ENCODE data around the gene EBNA1BP2.
"Not testable (repeated sequence)": the region's sequence is repeated elsewhere in the genome, so short reads cannot be mapped to it uniquely, and the experiment has no call there.

EBNA1BP2 gene

GRCh38 chr1:43171312-43171875, 696 bp downstream of the EBNA1BP2 start:
- DNase-seq (ENCODE audit: low read depth): no peak

- DNase-seq (ENCODE audit: low read depth): no peak
Observed at GRCh38 chr1:43165765-43166164, 6.3 kb downstream of the EBNA1BP2 start.

GRCh38 chr1:43165162-43165561, 6.9 kb downstream of the EBNA1BP2 start:
- no peak for DNase-seq (ENCODE audit: low read depth)

- no peak for DNase-seq (ENCODE audit: low read depth)
Observed at GRCh38 chr1:43156026-43156425, 16.1 kb downstream of the EBNA1BP2 start.

GRCh38 chr1:43153443-43153842, 18.6 kb downstream of the EBNA1BP2 start:
- no peak for DNase-seq (ENCODE audit: low read depth)

GRCh38 chr1:43152866-43153265, 19.2 kb downstream of the EBNA1BP2 start:
- no peak for DNase-seq (ENCODE audit: low read depth)

- no peak for DNase-seq (ENCODE audit: low read depth)
Observed at GRCh38 chr1:43149889-43150288, 22.2 kb downstream of the EBNA1BP2 start.

- DNase-seq (ENCODE audit: low read depth): peak; percentile 41
Observed at GRCh38 chr1:43147625-43148327, 24.3 kb downstream of the EBNA1BP2 start.

GRCh38 chr1:43144237-43144636, 27.9 kb downstream of the EBNA1BP2 start:
- peak; percentile 8 for DNase-seq (ENCODE audit: low read depth)

- no peak for DNase-seq (ENCODE audit: low read depth)
Observed at GRCh38 chr1:43143441-43143888, 28.6 kb downstream of the EBNA1BP2 start.

- DNase-seq (ENCODE audit: low read depth): no peak
Observed at GRCh38 chr1:43140583-43140982, 31.5 kb downstream of the EBNA1BP2 start.

GRCh38 chr1:43140010-43140409, 32.1 kb downstream of the EBNA1BP2 start:
- DNase-seq (ENCODE audit: low read depth): no peak

- DNase-seq (ENCODE audit: low read depth): not testable (repeated sequence)
Observed at GRCh38 chr1:43139295-43139694, 32.8 kb downstream of the EBNA1BP2 start.

- no peak for DNase-seq (ENCODE audit: low read depth)
Observed at GRCh38 chr1:43137445-43138052, 34.5 kb downstream of the EBNA1BP2 start.

- no peak for DNase-seq (ENCODE audit: low read depth)
Observed at GRCh38 chr1:43135857-43136781, 36.0 kb downstream of the EBNA1BP2 start.

GRCh38 chr1:43134640-43135039, 37.5 kb downstream of the EBNA1BP2 start:
- no peak for DNase-seq (ENCODE audit: low read depth)

- no peak for DNase-seq (ENCODE audit: low read depth)
Observed at GRCh38 chr1:43134068-43134467, 38.0 kb downstream of the EBNA1BP2 start.

- DNase-seq (ENCODE audit: low read depth): no peak
Observed at GRCh38 chr1:43129426-43129825, 42.7 kb downstream of the EBNA1BP2 start.

- no peak for DNase-seq (ENCODE audit: low read depth)
Observed at GRCh38 chr1:43128816-43129215, 43.3 kb downstream of the EBNA1BP2 start.

- no peak for DNase-seq (ENCODE audit: low read depth)
Observed at GRCh38 chr1:43123031-43123430, 49.1 kb downstream of the EBNA1BP2 start.

- DNase-seq (ENCODE audit: low read depth): no peak
Observed at GRCh38 chr1:43121256-43121900, 50.7 kb downstream of the EBNA1BP2 start.
